Measurements from ENCODE around the gene ZBTB5. TPM values are rescaled to one million over a fixed set of nuclear protein-coding genes. Genes with fewer than 3 reads are reported as not detected.

Gene ZBTB5
- total and polyA plus RNA-seq, 8 donors = 2.2 to 16.5 (median 6.7) TPM; not detected in 1

GRCh38 chr9:37441776-37442370 lies 23.4 kb downstream of the ZBTB5 start:
- Histone ChIP-seq H3K36me3 (peaks cover 32 to 66% (median 59%) of the 10 kb centered on the region in 4 donors), H3K27me3 (no peaks in the 10 kb centered on the region), H3K4me1 (peaks cover 6 to 58% (median 23%) of the 10 kb centered on the region in 4 donors), H3K9me3 (no peaks in the 10 kb centered on the region), H3K27ac (no peak overlapping the region), H3K4me3 (no peak overlapping the region)
- TF ChIP-seq CTCF (IDR thresholded peaks at IDR 0.05) (no peak), POLR2A (IDR thresholded peaks at IDR 0.05) (no peak), EP300 (IDR thresholded peaks at IDR 0.05) (no peak), POLR2AphosphoS5 (IDR thresholded peaks at IDR 0.05) (no peak)
- intact Hi-C loops (cut with DNase I; ENCODE audit: low total_unique reads) = no loop called here
- WGBS, 5 donors = 84 to 89% (median 86%) methylated on average over 20 to 21 of the region's 21 CpGs
- no peak for DNase-seq

- intact Hi-C loops (cut with DNase I; ENCODE audit: low total_unique reads) = no loop called here
- peaks cover 0 to 39% (median 14%) of the 10 kb centered on the region in 4 donors for H3K4me1 ChIP-seq
- no peak for TF ChIP-seq POLR2A (IDR thresholded peaks at IDR 0.05)
- no peak for TF ChIP-seq POLR2AphosphoS5 (IDR thresholded peaks at IDR 0.05)
- no peak for TF ChIP-seq CTCF (IDR thresholded peaks at IDR 0.05)
- no peak for TF ChIP-seq EP300 (IDR thresholded peaks at IDR 0.05)
- no peak overlapping the region for H3K4me3 ChIP-seq
- WGBS, 5 donors = 36 to 62% (median 45%) methylated on average over 3 of the region's 3 CpGs
- no peaks in the 10 kb centered on the region for H3K9me3 ChIP-seq
- peaks cover 41 to 97% (median 94%) of the 10 kb centered on the region in 4 donors for H3K36me3 ChIP-seq
- no peak overlapping the region for H3K27ac ChIP-seq
- DNase-seq = no peak
- no peaks in the 10 kb centered on the region for H3K27me3 ChIP-seq
These were observed 26.9 kb downstream of the ZBTB5 start for GRCh38 chr9:37438359-37438758.

- whole genome bisulfite sequencing, 5 donors = 94 to 98% (median 95%) methylated on average over 4 of the region's 4 CpGs
These were observed 27.6 kb downstream of the ZBTB5 start for GRCh38 chr9:37437621-37438020.

GRCh38 chr9:37437010-37437409 lies 28.2 kb downstream of the ZBTB5 start:
- no peak overlapping the region for H3K27ac ChIP-seq
- TF ChIP-seq EP300 (IDR thresholded peaks at IDR 0.05) = no peak
- no peak for TF ChIP-seq POLR2AphosphoS5 (IDR thresholded peaks at IDR 0.05)
- TF ChIP-seq CTCF (IDR thresholded peaks at IDR 0.05) = no peak
- TF ChIP-seq POLR2A (IDR thresholded peaks at IDR 0.05) = no peak
- H3K9me3 ChIP-seq = no peaks in the 10 kb centered on the region
- WGBS, 5 donors = 93 to 96% (median 95%) methylated on average over 6 of the region's 6 CpGs
- no peak overlapping the region for H3K4me3 ChIP-seq
- H3K27me3 ChIP-seq = no peaks in the 10 kb centered on the region
- H3K4me1 ChIP-seq = peaks cover 0 to 34% (median 16%) of the 10 kb centered on the region in 4 donors
- no peak for DNase-seq
- intact Hi-C loops (cut with DNase I; ENCODE audit: low total_unique reads) = no loop called here
- H3K36me3 ChIP-seq = peaks cover 40 to 100% (median 98%) of the 10 kb centered on the region in 4 donors

More at GRCh38 chr9:37437621-37438020, 27.6 kb downstream of the ZBTB5 start:
- H3K4me1 ChIP-seq = peaks cover 0 to 34% (median 17%) of the 10 kb centered on the region in 4 donors
- no peaks in the 10 kb centered on the region for H3K9me3 ChIP-seq
- no peak for DNase-seq
- peaks cover 41 to 100% (median 98%) of the 10 kb centered on the region in 4 donors for H3K36me3 ChIP-seq
- H3K27ac ChIP-seq = no peak overlapping the region
- no peak for TF ChIP-seq EP300 (IDR thresholded peaks at IDR 0.05)
- TF ChIP-seq POLR2A (IDR thresholded peaks at IDR 0.05) = no peak
- TF ChIP-seq CTCF (IDR thresholded peaks at IDR 0.05) = no peak
- no peak for TF ChIP-seq POLR2AphosphoS5 (IDR thresholded peaks at IDR 0.05)
- H3K4me3 ChIP-seq = no peak overlapping the region
- intact Hi-C loops (cut with DNase I; ENCODE audit: low total_unique reads) = no loop called here
- H3K27me3 ChIP-seq = no peaks in the 10 kb centered on the region
